GM23338 (cell line): ENCODE data around the gene TRIM44. TPM values are rescaled to one million over a fixed set of nuclear protein-coding genes. Genes with fewer than 3 reads are reported as not detected.

ENCODE experiments used
- ATAC-seq: fragments of 200-7000 bp; cut with Tn5 transposase; 3 replicates; pipeline ENCODE4 v1.9.1; 2020
- DNase-seq: peaks from one replicate; pipeline ENCODE4 v3.0.0-alpha.2; 2015; ENCODE audit warnings: low spot score
- H2AFZ ChIP-seq: fragments of 200-600 bp; sonication (generic); 2 replicates; pipeline ENCODE4 v1.8.0; 2016; ENCODE audit warnings: antibody characterized with exemption, mild to moderate bottlenecking, moderate library complexity
- H3F3A ChIP-seq: fragments of 200-600 bp; sonication (generic); replicated peaks from 2 replicates; pipeline ENCODE4 v1.8.0; 2017; ENCODE audit warnings: antibody characterized with exemption, mixed run types, low read depth
- H3K27ac ChIP-seq: fragments of 200-600 bp; sonication (generic); 2 replicates; pipeline ENCODE4 v1.6.1; 2016; ENCODE audit warnings: low read depth
- H3K27me3 ChIP-seq: fragments of 200-600 bp; sonication (generic); 2 replicates; pipeline ENCODE4 v1.8.0; 2016; ENCODE audit warnings: mild to moderate bottlenecking, mixed run types, moderate library complexity; ENCODE audit not compliant: insufficient read depth
- H3K36me3 ChIP-seq: fragments of 200-600 bp; sonication (generic); 2 replicates; pipeline ENCODE4 v1.8.0; 2016; ENCODE audit warnings: mild to moderate bottlenecking; ENCODE audit not compliant: insufficient read depth
- H3K4me1 ChIP-seq: fragments of 200-600 bp; sonication (generic); 2 replicates; pipeline ENCODE4 v1.8.0; 2016; ENCODE audit warnings: mild to moderate bottlenecking, moderate library complexity; ENCODE audit not compliant: insufficient read depth
- H3K4me2 ChIP-seq: fragments of 200-600 bp; sonication (generic); 2 replicates; pipeline ENCODE4 v1.7.1; 2017; ENCODE audit warnings: mixed run types
- H3K4me3 ChIP-seq: fragments of 200-600 bp; sonication (generic); 2 replicates; pipeline ENCODE4 v1.6.1; 2016; ENCODE audit warnings: mixed run types
- H3K79me2 ChIP-seq: fragments of 200-600 bp; sonication (generic); replicated peaks from 2 replicates; pipeline ENCODE4 v1.8.0; 2017; ENCODE audit warnings: mild to moderate bottlenecking; ENCODE audit not compliant: insufficient read depth
- H3K9me2 ChIP-seq: fragments of 200-600 bp; sonication (generic); 2 replicates; pipeline ENCODE4 v1.8.0; 2017; ENCODE audit not compliant: insufficient read depth
- H4K20me1 ChIP-seq: fragments of 200-600 bp; sonication (generic); replicated peaks from 2 replicates; pipeline ENCODE4 v1.8.0; 2017; ENCODE audit warnings: mild to moderate bottlenecking; ENCODE audit not compliant: insufficient read depth
- H3K27ac Mint-ChIP-seq: 2 replicates; pipeline ENCODE4 v1.8.0; 2020; ENCODE audit warnings: inconsistent platforms, mild to moderate bottlenecking, moderate library complexity, mixed read lengths
- H3K27me3 Mint-ChIP-seq: 3 replicates; pipeline ENCODE4 v1.8.0; 2022; ENCODE audit warnings: low read depth, mild to moderate bottlenecking, moderate library complexity, mixed read lengths, inconsistent platforms; ENCODE audit not compliant: insufficient read depth, poor library complexity
- H3K36me3 Mint-ChIP-seq: 3 replicates; pipeline ENCODE4 v1.8.0; 2021; ENCODE audit warnings: low read depth, mild to moderate bottlenecking, inconsistent platforms, moderate library complexity, mixed read lengths
- H3K4me1 Mint-ChIP-seq: 3 replicates; pipeline ENCODE4 v1.8.0; 2020; ENCODE audit warnings: mild to moderate bottlenecking, inconsistent platforms, mixed read lengths
- H3K4me3 Mint-ChIP-seq: 3 replicates; pipeline ENCODE4 v1.8.0; 2021; ENCODE audit warnings: moderate library complexity, mild to moderate bottlenecking, inconsistent platforms, mixed read lengths
- H3K9me3 Mint-ChIP-seq: 3 replicates; pipeline ENCODE4 v1.8.0; 2020; ENCODE audit warnings: moderate library complexity, mild to moderate bottlenecking, inconsistent platforms, mixed read lengths
- EZH2phosphoT487 ChIP-seq: fragments of 200-600 bp; sonication (generic); IDR thresholded peaks from one replicate; pipeline ENCODE4 v1.8.1; 2018; ENCODE audit warnings: antibody characterized with exemption; ENCODE audit not compliant: unreplicated experiment
- JUNB ChIP-seq: IDR thresholded peaks from one replicate; pipeline ENCODE4 v1.6.1; 2016; ENCODE audit warnings: antibody characterized with exemption; ENCODE audit not compliant: unreplicated experiment
- NANOG ChIP-seq: IDR thresholded peaks from 2 replicates; pipeline ENCODE4 v1.6.1; 2016; ENCODE audit warnings: antibody characterized with exemption, borderline replicate concordance
- POLR2AphosphoS5 ChIP-seq: IDR thresholded peaks from 2 replicates; pipeline ENCODE4 v1.6.1; 2016; ENCODE audit warnings: antibody characterized with exemption, low read depth
- ZNF114 ChIP-seq: fragments of 250-450 bp; sonication (Bioruptor Pico); IDR thresholded peaks from 2 replicates; pipeline ENCODE4 v1.5.0; 2020; ENCODE audit warnings: mild to moderate bottlenecking, moderate library complexity
- ZNF331 ChIP-seq: fragments of 250-450 bp; sonication (Bioruptor Pico); IDR thresholded peaks from 2 replicates; pipeline ENCODE4 v1.5.0; 2020; ENCODE audit warnings: low read depth, mild to moderate bottlenecking, moderate library complexity
- polyA plus RNA-seq: library from polyadenylated mRNA; unstranded; fragments of >200 nt; fragmentation: Nextera tagmentation; extraction: Ambion mirVana; gene quantifications from 2 replicates; pipeline ENCODE4 v1.2.1, GENCODE V29; 2016
- total RNA-seq: library from RNA; depleted of rRNA; stranded (reverse); fragments of >200 nt; shearing (Covaris generic); gene quantifications from 2 replicates; pipeline ENCODE4 v1.2.3, GENCODE V29; 2014
- TF ChIP-seq, protein P1 (sequence below): IDR thresholded peaks from one replicate; pipeline ENCODE4 v1.6.1; 2018; ENCODE audit warnings: antibody characterized with exemption; ENCODE audit not compliant: unreplicated experiment
- TF ChIP-seq, protein P2 (sequence below): IDR thresholded peaks from 2 replicates; pipeline ENCODE4 v1.6.1; 2016; ENCODE audit warnings: antibody characterized with exemption

Gene TRIM44
- total and polyA plus RNA-seq, 2 experiments from 2014 or later = 10.3 to 10.4 TPM

DNA sequence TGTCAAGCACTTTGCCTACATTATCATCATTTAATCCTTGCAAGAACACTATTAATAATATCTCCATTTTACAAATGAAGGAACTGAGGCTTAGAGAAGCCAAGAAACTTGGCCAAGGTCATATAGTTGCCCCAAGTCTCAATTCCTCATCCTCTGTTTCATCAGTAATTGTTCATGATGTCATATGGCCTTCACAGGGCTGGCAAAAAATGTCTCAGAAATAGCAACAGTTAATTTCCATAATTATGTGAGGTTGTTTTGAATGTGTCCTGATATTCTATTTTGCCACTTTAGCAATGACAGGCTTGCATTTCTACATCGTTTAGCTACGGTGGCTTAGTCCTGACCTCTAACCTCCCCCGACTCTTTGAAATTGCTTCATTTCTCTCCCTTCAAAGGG lies 20.6 kb upstream of the TRIM44 start:
- Histone ChIP-seq H3F3A (no peaks in the 10 kb centered on the region), H3K4me3 (no peak overlapping the region), H2AFZ (no peak overlapping the region), H3K27ac (no peak overlapping the region), H4K20me1 (no peaks in the 10 kb centered on the region), H3K79me2 (no peaks in the 10 kb centered on the region), H3K4me2 (no peak overlapping the region), H3K36me3 (no peaks in the 10 kb centered on the region), H3K9me2 (no peaks in the 10 kb centered on the region), H3K27me3 (no peaks in the 10 kb centered on the region), H3K4me1 (peaks cover 20% of the 10 kb centered on the region)
- no peak for TF ChIP-seq ZNF331
- TF ChIP-seq POLR2AphosphoS5 = no peak
- Mint-ChIP-seq H3K27me3 (no peaks in the 10 kb centered on the region), H3K36me3 (no peaks in the 10 kb centered on the region), H3K4me3 (no peak overlapping the region), H3K9me3 (no peaks in the 10 kb centered on the region), H3K27ac (no peak overlapping the region), H3K4me1 (peaks cover 11% of the 10 kb centered on the region)
- no peak for ATAC-seq
- DNase-seq = no peak

DNA sequence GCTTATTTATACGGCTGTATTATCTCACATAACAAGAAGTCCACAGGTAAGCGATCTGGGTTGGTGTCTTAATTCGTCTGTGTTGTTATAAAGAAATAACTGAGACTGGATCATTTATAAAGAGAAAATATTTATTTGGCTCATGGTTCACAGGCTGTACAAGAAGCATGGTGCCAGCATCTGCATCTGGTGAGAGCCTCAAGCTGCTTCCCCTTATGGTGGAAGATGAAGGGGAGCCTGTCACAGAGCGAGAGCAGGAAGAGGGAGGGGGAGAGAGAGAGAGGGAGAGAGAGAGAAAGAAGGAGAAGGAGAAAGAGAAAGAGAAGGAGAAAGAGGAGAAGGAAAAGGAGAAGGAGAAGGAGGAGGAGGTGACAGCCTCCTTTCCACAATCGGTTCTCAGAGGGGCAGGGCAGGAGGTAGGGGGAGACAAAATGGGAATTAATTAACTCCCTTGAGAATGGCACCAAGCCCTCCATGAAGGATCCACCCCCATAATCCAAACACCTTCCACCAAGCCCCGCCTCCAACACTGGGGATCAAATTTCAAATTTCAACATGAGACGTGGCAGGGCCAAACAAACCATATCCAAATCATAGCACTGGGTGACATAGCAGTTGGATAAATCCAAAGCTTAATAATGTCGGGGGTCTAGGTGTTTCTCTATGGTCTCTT lies 15.0 kb upstream of the TRIM44 start:
- no peak overlapping the region for H3K4me3 ChIP-seq
- H3K27ac ChIP-seq = no peak overlapping the region
- no peaks in the 10 kb centered on the region for H3K4me1 ChIP-seq
- peak overlapping the region; percentile 47; the same call in 1 of the 2 replicates for H2AFZ ChIP-seq
- peaks cover 6% of the 10 kb centered on the region; the same call in 1 of the 2 replicates for H3K27me3 ChIP-seq
- no peak for DNase-seq
- Mint-ChIP-seq H3K9me3 (no peaks in the 10 kb centered on the region), H3K27ac (no peak overlapping the region), H3K27me3 (peaks cover 3% of the 10 kb centered on the region), H3K4me3 (no peak overlapping the region), H3K36me3 (no peaks in the 10 kb centered on the region), H3K4me1 (peaks cover 6% of the 10 kb centered on the region; the same call in 2 of the 3 replicates)
- no peak for TF ChIP-seq EZH2phosphoT487
- TF ChIP-seq, protein P1, sequence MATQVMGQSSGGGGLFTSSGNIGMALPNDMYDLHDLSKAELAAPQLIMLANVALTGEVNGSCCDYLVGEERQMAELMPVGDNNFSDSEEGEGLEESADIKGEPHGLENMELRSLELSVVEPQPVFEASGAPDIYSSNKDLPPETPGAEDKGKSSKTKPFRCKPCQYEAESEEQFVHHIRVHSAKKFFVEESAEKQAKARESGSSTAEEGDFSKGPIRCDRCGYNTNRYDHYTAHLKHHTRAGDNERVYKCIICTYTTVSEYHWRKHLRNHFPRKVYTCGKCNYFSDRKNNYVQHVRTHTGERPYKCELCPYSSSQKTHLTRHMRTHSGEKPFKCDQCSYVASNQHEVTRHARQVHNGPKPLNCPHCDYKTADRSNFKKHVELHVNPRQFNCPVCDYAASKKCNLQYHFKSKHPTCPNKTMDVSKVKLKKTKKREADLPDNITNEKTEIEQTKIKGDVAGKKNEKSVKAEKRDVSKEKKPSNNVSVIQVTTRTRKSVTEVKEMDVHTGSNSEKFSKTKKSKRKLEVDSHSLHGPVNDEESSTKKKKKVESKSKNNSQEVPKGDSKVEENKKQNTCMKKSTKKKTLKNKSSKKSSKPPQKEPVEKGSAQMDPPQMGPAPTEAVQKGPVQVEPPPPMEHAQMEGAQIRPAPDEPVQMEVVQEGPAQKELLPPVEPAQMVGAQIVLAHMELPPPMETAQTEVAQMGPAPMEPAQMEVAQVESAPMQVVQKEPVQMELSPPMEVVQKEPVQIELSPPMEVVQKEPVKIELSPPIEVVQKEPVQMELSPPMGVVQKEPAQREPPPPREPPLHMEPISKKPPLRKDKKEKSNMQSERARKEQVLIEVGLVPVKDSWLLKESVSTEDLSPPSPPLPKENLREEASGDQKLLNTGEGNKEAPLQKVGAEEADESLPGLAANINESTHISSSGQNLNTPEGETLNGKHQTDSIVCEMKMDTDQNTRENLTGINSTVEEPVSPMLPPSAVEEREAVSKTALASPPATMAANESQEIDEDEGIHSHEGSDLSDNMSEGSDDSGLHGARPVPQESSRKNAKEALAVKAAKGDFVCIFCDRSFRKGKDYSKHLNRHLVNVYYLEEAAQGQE = no peak
- no peak for ATAC-seq
- H3K36me3 ChIP-seq = no peaks in the 10 kb centered on the region
- H3K9me2 ChIP-seq = peaks cover 8% of the 10 kb centered on the region
- H3F3A ChIP-seq = no peaks in the 10 kb centered on the region
- 0 out of 2 replicates have a peak overlapping the region, but pooled peaks have one; percentile 10 for H3K4me2 ChIP-seq
- no peaks in the 10 kb centered on the region for H3K79me2 ChIP-seq
- H4K20me1 ChIP-seq = no peaks in the 10 kb centered on the region

DNA sequence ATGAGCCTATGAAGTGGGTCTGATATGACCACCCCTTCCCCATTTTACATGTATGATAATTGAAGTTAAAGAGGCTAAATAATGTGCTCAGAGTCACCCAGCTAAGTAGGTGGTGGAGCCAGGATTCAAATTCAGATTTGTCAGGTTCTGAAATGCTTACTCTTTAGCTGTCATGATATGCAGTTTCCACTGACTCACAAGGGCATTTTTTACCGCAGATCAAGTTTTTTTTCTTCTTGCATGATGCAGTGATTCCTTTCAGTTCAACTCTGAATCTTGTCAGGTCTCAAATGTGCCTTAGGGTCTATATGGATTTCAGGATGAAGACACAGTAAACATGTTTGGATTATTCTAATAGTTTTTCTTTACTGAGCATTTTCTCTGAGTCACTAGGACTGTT lies 12.6 kb upstream of the TRIM44 start:
- no peak for DNase-seq
- peaks cover 9% of the 10 kb centered on the region for H3K27me3 Mint-ChIP-seq
- TF ChIP-seq, protein P2, sequence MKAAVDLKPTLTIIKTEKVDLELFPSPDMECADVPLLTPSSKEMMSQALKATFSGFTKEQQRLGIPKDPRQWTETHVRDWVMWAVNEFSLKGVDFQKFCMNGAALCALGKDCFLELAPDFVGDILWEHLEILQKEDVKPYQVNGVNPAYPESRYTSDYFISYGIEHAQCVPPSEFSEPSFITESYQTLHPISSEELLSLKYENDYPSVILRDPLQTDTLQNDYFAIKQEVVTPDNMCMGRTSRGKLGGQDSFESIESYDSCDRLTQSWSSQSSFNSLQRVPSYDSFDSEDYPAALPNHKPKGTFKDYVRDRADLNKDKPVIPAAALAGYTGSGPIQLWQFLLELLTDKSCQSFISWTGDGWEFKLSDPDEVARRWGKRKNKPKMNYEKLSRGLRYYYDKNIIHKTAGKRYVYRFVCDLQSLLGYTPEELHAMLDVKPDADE = no peak
- TF ChIP-seq NANOG = no peak
- no peak for TF ChIP-seq EZH2phosphoT487
- TF ChIP-seq ZNF114 = no peak
- TF ChIP-seq ZNF331 = no peak
- TF ChIP-seq JUNB = no peak
- TF ChIP-seq, protein P1 = no peak

More for the DNA sequence above, 12.6 kb upstream of the TRIM44 start:
- H2AFZ ChIP-seq = no peak overlapping the region
- Mint-ChIP-seq H3K36me3 (no peaks in the 10 kb centered on the region), H3K4me1 (peaks cover 15% of the 10 kb centered on the region), H3K9me3 (no peaks in the 10 kb centered on the region), H3K27ac (no peak overlapping the region), H3K4me3 (no peak overlapping the region)
- H3K27me3 ChIP-seq = peaks cover 25% of the 10 kb centered on the region
- H3K36me3 ChIP-seq = no peaks in the 10 kb centered on the region
- no peak overlapping the region for H3K27ac ChIP-seq
- peaks cover 6% of the 10 kb centered on the region for H3K4me1 ChIP-seq
- H3K4me3 ChIP-seq = no peak overlapping the region
- H4K20me1 ChIP-seq = no peaks in the 10 kb centered on the region
- H3F3A ChIP-seq = no peaks in the 10 kb centered on the region
- no peaks in the 10 kb centered on the region for H3K79me2 ChIP-seq
- H3K4me2 ChIP-seq = no peak overlapping the region
- ATAC-seq = no peak
- peaks cover 8% of the 10 kb centered on the region for H3K9me2 ChIP-seq
